ENCODE measurements around the gene PRR11.
A peak's percentile ranks its signal among the peaks of the same experiment; 100 is the strongest.
"Not testable (repeated sequence)": the region's sequence is repeated elsewhere in the genome, so short reads cannot be mapped to it uniquely, and the experiment has no call there.

PRR11 gene

DNA sequence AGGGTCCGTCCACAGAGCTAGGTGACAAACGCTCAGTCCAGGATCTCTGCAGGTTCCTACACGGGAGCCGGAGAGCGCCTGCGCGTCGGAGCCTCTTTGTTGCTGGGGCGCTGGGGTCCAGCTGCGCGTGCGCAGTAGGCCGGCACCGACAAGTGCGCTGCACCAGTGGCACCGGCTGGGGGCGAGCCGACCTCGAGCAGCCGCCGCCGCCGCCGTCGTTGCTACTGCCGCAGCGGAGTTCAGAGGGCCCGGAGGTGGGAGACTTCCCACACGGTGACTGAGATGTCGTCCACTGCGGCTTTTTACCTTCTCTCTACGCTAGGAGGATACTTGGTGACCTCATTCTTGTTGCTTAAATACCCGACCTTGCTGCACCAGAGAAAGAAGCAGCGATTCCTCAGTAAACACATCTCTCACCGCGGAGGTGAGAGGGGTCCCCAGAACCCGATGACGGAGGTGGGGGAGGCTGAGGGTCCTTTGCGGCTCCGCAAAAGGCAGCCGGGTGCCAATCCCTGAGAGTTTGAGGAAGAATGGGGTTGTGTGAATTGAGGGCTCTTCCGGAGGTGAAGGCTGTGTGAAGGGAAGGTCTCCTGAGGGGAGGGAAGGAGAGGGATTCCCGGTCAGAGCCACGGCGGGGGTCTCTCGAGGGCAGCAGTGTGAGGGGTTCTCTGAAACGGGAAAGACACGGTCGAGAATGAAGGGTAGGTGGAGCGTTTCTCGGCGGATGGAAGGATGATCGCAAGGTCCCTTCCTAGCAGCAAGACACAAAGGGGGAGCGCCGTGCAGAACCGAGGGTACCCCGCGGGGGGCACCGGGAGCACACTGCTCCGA, 65.0 kb downstream of the PRR11 start, which contains the start of gene GDPD1:
Gene GDPD1 (plus strand): TSS at position 184 of the 831 bp plus-strand sequence. CDS start 99 bp downstream, at position 283.
- peak; percentile 100 for DNase-seq (ENCODE audit: low spot score)

DNA sequence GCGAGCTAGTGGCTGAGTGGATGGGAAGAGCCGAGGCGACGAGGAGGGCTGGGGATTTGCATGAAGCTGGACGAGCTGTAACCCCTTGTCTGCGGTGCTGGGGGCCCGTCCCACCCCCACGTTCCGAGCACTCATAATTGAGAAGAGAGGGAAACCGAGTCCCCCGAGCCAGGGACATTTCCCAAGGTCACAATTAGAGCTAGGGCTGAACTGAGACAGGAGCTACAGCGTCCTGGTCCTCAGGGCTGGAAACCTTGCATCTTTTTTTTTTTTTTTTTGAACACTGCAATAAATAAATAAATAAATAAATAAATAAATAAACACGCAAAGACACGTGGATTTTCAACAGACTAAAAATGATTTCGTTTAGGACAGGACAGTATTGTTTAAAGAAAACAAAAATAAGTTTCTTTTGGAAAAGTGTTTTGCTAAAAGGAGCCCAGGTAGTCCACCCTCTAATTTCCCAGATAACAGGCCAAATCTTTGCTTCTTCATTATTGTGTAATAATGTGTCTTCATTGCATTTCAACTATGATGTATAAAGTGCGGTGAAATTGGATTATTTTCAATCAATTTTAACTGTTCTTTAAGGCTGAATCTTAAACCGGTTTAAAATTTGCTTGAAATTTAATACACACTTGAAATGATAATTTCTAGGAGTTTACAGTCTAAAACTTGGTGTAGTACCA, 65.8 kb downstream of the PRR11 start:
- DNase-seq (ENCODE audit: low spot score) = no peak

DNA sequence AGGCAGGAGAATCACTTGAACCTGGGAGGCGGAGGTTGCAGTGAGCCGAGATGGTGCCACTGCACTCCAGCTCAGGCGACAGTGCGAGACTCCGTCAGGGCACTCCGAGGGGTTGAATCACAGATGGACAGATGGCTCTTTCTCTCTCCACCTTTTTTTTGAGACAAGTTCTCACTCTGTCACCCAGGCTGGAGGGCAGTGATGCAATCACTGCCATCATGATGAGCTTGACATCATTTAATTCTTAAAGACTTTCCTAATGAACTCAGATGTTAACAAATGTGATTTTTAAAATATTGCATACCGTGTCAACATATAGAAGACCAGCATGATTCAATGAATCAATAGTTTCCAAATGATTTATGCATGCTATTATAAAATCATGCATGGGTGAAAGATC, 68.3 kb downstream of the PRR11 start:
- no peak for DNase-seq (ENCODE audit: low spot score)

DNA sequence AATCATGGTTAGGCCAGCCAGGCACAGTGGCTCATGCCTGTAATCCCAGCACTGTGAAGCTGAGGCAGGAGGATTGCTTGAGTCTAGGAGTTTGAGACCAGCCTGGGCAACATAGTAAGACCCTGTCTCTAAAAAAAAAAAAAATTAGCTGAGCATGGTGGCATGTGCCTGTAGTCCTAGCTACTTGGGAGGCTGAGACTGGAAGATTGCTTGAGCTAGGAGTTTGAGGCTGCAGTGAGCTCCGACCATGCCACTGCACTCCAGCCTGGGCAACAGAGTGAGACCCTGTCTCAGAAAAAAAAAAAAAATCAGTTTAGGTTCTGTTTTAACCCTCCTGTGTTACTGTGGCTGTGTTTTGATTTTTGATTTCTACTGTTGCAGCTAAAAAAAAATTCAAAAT, 73.0 kb downstream of the PRR11 start:
- DNase-seq (ENCODE audit: low spot score) = not testable (repeated sequence)

DNA sequence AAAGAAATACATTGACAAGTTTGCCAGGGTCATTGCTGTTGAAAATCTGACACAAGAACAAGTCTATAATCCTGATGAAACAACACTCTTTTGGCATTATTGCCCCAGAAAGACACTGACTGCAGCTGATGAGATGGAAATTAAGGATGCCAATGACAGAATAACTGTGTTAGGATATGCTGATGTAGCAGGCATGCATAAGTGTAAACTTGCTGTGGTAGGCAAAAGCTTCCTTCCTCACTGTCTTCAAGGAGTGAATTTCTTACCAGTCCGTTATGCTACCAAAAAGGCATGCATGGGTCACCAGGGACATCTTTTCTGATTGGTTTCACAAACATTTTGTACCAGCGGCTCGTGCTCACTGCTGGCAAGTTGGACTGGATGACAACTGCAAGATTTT, 75.2 kb downstream of the PRR11 start:
- no peak for DNase-seq (ENCODE audit: low spot score)

DNA sequence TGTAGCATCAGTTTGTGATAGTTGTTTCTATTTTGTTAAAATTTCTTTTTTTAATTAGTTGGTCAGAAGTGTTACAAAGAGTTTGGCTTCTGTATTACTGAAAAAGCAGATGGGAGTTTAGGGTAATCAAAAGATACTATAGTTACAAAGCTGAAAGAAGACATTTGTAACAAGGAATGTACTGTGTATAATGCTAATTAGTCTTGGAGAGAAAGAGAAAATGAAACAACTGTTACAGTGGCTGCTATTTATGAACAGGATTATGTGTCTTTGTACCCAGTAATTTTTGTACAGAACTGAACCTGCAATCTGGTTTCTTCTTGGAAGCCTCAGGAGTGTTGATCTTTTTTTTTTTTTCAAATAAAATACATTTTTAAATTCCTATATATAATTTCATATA, 79.1 kb downstream of the PRR11 start:
- no peak for DNase-seq (ENCODE audit: low spot score)

DNA sequence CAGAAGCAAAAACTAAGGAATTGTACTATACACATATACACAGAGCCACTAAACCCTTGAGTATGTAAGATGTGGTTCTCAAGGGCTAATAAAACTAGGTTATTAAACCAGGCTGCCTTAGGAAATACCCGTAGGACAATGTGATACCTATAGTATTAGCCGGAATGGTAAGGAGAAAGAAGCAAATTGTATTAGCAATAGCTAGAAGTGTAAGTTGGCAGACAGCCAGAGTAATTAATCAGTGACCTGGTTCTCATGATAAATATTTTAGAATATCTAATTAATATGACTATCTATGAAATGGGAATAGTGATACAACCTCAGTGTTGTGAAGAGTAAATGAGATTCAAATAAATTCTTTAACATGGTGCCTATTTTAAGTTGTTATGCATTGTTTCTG, 83.4 kb downstream of the PRR11 start:
- DNase-seq (ENCODE audit: low spot score) = no peak

DNA sequence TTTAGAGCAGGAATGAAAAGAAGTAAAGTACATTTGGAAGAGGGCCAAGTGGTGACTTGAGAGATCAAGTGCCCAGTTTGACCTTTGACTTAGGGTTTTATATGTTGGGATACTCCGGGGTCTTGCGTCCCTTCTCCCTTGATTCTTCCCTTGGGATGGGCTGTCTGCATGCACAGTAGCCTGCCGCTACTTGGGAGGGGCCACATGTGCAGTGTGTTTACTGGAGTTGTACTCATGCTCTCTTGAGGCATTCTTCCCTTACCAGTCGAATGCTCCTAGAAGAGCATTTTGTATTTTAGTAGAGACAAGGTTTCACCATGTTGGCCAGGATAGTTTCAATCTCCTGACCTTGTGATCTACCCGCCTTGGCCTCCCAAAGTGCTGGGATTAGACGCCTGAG, 88.5 kb downstream of the PRR11 start:
- no peak for DNase-seq (ENCODE audit: low spot score)
